IPS-18c (cell line): ENCODE data around the gene REXO4.
"Not testable (repeated sequence)": the region's sequence is repeated elsewhere in the genome, so short reads cannot be mapped to it uniquely, and the experiment has no call there.

Experiments used
- H3K4me3 ChIP-seq: 2 replicates; pipeline ENCODE4 v1.7.0; 2013; ENCODE audit warnings: low read depth, mild to moderate bottlenecking, low read length, moderate library complexity; ENCODE audit not compliant: insufficient read depth
- H3K9me3 ChIP-seq: one replicate; pipeline ENCODE4 v1.6.1; 2013; ENCODE audit warnings: mild to moderate bottlenecking, low read length, moderate library complexity; ENCODE audit not compliant: control insufficient read depth, insufficient read depth

REXO4 gene

DNA sequence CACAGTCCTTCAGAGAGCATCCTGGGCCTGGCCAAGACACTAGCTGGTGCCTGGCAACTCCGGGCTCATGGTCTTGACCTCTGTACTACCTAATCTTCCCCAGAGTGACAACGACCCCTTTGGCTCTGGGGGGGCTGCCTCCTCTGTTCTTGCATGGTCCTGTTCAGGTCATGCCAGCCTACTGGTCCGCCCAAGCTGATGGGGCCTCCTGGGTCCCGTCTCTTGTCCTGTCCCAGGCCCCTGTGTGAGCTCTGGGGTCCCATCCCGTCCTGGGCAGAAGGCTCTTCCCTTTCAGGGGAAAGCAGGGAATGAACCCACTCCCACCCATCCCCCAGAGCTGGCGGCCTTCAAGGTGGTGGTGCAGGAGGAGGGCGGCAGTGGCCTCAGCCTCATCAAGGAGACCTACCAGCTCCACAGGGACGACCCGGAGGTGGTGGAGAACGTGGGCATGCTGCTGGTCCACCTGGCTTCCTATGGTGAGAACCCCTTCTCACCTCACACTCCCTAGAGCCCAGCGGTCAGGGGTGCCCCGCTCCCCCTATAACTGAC, 13.3 kb downstream of the REXO4 start:
- no peaks in the 10 kb centered on the region for H3K9me3 ChIP-seq
- no peak overlapping the region for H3K4me3 ChIP-seq

DNA sequence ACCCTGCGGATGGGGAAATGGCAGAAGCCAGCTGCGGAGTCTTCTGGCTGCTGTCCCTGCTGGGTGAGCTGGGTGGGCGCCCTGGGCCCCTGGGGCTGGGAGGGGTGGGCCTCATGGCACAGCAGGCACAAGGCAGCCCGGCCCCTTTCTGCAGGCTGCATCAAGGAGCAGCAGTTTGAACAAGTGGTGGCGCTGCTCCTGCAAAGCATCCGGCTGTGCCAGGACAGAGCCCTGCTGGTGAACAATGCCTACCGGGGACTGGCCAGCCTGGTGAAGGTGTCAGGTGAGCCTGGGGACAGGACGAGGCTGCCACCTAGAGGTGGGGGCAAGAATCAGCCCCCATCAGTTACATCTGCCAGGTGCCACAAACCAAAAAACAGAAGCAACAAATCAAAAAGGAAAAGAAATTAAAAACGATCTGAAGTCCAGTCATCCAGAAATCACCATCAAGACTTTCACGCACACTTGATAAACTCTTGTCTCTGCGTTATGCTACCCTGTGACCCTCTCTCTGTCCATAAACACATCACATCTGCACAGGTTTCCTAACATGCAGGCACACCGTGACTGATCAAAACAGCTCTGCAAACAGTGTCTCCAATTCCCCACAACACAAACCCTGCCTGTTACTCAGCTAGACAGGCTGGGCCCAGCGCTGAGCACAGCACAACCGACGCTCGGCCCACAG, 13.9 kb downstream of the REXO4 start:
- Histone ChIP-seq H3K4me3 (no peak overlapping the region), H3K9me3 (no peaks in the 10 kb centered on the region)

DNA sequence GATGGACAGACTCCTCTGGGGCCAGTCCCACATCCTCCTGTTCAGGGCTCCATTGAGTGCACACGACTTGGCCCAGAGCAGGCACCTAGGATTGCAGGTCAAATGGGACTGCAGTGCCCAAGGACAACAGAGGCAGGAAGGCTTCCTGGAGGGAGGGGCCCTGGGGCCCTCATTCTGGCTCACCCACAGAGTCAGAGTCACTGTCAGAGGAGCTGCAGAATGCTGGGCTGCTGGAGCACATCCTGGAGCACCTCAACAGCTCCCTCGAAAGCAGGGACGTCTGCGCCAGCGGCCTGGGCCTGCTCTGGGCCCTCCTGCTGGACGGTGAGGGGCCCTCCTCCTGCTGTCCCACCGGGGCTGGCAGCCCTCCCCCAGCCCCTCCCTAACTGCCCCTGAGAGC, 15.1 kb downstream of the REXO4 start:
- no peaks in the 10 kb centered on the region for H3K9me3 ChIP-seq

DNA sequence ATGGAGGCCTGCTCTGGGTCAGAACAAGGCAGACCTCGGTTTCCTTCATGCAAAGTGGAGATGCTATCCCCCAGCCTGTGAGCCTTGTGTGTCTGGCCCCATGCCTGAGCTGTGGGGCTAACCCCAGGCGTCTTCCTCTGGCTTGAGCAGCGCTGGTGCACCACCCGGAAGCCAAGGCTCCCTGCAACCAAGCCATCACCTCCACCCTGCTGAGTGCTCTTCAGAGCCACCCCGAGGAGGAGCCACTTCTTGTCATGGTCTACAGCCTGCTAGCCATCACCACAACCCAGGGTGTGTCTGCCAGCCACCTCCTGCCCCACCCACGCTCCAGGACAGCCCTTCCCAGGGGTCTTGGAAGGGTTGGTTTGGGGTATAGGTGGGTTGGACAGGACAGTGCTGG, 16.2 kb downstream of the REXO4 start:
- no peaks in the 10 kb centered on the region for H3K9me3 ChIP-seq
- no peak overlapping the region for H3K4me3 ChIP-seq

More for the DNA sequence above, 15.1 kb downstream of the REXO4 start:
- no peak overlapping the region for H3K4me3 ChIP-seq

DNA sequence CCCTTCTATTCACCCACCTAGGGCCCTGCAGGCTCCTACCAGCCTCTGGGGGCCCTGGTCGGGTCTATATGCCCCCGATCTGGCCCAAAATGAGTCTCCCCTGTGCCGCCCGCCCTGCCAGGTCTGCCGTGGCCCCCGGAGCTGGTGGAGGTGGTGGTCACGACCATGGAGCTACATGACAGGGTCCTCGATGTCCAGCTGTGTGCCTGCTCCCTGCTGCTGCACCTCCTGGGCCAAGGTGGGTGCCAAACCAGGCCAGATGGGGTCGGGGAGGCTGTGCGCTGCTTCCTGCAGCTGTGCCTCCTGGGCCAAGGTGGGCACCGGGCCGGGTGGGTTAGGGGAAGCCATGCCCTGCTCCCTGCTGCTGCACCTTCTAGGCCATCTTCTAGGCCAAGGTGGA, 17.5 kb downstream of the REXO4 start:
- no peaks in the 10 kb centered on the region for H3K9me3 ChIP-seq
- no peak overlapping the region for H3K4me3 ChIP-seq

DNA sequence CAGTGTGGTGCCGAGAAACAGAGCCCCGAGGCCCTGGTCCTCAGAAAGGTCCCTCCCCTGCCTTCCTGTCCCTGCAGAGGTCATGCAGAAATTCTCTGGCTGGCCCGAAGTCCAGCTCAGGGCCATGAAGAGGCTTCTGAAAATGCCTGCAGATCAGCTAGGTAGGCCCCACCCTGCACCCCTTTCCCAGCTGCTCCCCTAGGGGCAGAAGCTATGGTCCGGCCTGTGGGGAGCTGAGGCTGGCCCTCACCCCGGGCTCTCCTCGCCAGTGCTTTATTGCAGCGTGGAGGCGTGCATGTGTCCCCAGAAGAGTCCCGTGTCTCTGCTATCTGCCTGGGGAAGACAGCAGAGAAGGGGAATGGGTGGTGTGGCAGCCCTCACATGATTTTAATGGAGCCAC, 19.9 kb downstream of the REXO4 start:
- H3K9me3 ChIP-seq, result no peaks in the 10 kb centered on the region
- H3K4me3 ChIP-seq, result no peak overlapping the region

DNA sequence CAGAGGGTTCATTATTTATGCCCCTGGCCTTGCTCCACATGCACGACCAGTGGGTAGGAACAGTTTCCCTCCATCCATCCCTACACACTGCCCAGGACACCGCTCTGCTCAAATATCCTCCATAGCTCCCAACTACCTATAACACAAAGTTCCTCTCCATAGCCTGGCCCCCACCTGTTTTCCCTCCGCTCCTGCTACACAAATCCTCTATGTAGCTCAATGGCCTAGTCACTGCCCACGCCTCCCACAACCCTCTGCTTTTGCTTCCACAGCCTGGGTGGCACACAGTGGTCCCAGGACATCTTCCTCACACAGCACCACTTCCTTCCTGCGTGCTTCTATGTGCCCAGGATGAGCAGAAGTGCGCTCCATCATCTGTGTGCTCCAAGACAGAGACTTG, 20.4 kb downstream of the REXO4 start:
- Histone ChIP-seq H3K4me3 (no peak overlapping the region), H3K9me3 (no peaks in the 10 kb centered on the region)

DNA sequence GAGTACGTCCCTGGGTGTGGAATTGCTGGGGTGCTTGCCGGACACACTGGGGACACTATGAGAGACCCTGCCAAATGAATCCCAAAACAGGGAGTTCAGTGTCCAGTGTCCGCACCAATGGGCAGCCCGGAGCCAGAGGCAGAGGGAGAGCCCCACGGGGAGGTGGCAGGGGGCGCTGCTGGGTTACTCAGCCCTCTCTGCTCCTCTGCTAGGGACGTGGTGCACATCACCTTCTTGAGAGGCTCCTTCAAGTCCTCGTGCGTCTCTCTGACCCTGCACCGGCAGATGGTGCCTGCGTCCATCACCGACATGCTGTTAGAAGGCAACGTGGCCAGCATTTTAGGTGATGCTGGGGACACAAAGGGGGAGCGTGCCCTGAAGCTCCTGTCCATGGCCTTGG, 20.9 kb downstream of the REXO4 start:
- Histone ChIP-seq H3K9me3 (no peaks in the 10 kb centered on the region), H3K4me3 (no peak overlapping the region)

DNA sequence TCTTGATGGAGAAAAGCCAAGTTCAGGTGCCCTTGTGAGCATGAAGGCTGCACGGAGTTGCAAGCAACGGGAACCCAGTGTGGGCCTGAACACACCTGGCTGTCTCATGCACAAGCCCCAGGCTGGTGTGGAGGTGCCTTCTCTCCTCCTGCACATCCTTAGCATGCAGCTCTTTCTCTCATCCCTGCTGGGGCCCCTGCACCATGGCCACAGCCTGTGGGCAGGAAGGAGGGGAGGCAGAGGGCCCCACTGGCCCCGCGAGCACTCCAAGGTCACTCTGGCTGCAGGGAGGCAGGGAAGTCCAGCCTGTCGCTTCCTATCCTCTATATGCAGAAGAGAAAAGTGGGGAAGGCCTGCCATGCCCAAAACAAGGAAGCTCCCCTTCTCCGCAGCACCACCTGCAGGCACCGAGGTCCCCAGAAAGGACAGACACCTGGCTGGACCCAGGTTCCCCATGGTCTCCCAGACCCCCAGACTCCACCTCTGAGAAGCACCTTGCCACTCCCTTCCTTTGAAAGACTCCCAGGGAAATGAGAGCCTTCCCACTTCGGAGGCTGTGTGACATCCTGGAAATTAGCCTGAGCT, 23.0 kb downstream of the REXO4 start:
- peaks cover 5% of the 10 kb centered on the region for H3K9me3 ChIP-seq
- no peak overlapping the region for H3K4me3 ChIP-seq

DNA sequence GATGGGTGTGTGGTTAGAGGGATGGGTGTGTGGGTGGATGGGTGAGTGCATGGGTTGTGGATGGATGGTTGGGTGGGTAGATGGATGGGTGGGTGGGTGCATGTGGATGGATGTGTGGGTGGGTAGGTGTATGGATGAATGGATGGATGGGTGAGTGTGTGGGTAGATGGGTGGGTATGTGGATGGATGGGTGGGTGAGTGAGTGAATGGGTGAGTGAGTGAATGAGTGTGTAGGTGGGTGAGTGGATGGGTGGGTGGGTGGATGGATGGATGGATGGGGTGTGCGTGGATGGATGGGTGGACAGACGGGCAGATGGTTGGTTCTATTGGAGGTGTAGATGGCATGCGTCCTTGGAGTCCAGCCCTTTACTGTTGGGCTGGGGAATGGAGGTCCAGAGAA, 24.4 kb downstream of the REXO4 start:
- Histone ChIP-seq H3K9me3 (peaks cover 5% of the 10 kb centered on the region), H3K4me3 (no peak overlapping the region)

DNA sequence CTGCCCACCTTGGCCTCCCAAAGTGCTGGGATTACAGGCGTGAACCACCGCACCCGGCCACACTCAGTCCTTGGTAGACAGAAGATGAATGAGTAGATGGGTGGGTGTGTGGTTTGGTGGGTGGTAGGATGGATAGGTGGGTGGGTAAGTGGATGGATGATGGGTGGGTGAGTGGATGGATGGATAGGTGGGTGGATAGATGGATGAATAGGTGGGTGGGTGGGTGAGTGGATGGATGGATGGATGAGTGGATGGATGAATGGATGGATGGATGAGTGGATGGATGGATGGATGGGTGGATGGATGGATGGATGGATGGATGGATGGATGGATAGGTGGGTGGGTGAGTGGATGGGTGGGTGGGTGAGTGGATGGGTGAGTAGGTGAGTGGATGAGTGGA, 25.5 kb downstream of the REXO4 start:
- not testable (repeated sequence) for H3K4me3 ChIP-seq, H3K9me3 ChIP-seq

DNA sequence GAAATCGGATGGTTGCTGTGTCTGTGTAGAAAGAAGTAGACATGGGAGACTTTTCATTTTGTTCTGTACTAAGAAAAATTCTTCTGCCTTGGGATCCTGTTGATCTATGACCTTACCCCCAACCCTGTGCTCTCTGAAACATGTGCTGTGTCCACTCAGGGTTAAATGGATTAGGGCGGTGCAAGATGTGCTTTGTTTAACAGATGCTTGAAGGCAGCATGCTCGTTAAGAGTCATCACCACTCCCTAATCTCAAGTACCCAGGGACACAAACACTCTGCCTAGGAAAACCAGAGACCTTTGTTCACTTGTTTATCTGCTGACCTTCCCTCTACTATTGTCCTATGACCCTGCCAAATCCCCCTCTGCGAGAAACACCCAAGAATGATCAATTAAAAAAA, 26.4 kb downstream of the REXO4 start:
- H3K4me3 ChIP-seq, H3K9me3 ChIP-seq: not testable (repeated sequence)

DNA sequence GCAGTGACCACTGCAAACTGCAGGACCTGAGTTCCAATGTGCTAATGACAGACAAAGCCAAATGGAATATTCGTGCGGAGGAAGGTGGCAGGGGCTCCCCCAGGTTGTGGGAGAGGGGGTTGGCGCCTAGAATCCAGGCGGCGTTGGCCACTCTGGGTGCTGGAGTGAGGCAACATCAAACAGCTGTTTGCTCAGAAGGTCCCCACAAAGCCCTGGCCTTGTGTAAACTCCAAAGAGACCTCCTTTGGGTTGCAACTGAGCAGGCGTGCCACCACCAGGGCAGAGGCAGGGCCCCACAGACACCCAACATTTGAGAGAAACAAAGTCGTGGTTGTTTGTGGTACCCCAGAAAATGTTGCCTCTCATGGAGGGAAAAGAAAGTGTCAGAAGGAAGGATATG, 27.1 kb downstream of the REXO4 start:
- no peak overlapping the region for H3K4me3 ChIP-seq
- peaks cover 5% of the 10 kb centered on the region for H3K9me3 ChIP-seq

DNA sequence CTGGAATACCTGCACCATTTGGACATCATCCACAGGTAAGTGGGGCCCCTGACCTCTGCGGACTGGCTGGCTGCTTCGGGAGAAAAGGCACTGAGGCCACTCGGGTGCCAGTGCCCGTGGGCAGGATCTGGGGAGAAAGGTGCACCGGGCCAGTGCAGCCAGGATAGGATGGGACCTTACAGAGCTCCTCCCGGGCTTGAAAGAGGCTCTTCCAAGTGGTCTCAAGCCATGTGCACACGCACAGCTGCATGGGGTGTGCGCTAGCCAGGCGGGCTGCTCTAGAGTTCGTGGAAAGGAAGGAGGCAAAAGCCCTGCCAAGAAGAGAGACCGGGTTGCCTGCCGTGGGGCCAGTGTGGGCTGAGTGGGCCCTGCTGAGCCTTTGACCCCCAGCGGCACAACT, 28.2 kb downstream of the REXO4 start:
- Histone ChIP-seq H3K4me3 (no peak overlapping the region), H3K9me3 (peaks cover 5% of the 10 kb centered on the region)

DNA sequence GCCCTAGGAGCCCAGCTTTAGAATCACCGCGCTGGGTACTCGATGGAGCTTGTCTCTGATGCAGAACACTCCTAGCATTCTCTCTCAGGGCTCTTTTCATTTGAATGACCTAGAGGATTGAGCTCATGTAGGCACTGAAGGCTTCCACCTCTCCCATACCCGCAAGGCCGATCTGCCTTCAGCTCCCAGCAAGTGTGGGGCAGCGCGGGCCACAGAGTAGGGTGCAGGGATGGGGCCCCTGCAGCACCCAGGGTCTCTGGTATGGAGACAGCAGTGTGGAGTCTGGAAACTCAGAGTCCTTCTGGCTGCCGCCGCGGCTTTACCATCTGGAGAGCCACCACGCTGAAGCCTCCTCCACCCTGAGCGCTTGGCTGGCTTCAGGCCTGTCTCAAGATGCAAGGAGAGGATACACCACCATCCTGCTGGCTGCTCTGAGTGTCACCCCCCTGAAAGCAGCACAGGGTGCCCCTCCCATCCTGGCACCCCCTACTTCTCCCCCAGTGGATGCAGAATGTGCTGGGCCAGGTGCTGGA, 28.7 kb downstream of the REXO4 start:
- H3K4me3 ChIP-seq, result no peak overlapping the region
- H3K9me3 ChIP-seq, result peaks cover 5% of the 10 kb centered on the region

DNA sequence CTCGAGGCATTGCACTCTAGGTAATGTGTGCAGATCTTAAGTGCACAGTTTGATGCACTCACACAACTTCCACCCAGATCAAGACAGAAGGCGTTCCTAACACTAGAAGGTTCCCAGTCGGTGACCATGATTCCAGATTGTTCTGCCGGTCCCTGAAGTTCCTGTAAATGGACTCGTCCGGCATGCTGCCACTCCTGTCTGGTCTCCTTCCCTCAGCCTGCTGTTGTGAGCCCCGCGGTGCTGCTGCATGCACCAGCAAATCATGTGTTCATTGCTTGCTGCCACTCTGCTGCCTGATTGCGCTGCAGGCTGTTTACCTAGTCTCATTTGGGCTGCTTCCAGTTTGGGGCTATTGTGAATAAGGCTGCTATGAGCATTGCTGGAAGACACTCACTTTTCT, 30.1 kb downstream of the REXO4 start:
- peaks cover 5% of the 10 kb centered on the region for H3K9me3 ChIP-seq

DNA sequence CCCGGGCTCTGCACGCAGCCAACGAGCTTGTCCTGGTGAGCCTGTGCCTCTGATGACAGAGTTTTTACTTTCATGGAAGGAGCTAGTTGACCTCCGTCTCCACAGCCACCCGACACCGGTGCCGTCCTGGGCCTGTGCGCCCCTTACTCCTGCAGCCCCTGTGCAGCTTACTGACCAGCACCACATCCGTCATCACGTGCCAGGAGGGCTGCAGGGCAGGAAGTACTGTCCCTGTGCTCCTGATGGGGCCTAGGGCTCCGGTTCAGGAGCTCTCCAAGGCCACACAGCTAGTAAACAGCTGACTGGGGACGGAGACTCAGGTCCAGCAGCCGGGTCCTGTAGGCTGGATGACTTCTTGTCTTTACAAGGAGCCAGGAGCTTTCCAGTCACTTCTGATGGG, 31.5 kb downstream of the REXO4 start:
- no peak overlapping the region for H3K4me3 ChIP-seq

More for the DNA sequence above, 30.1 kb downstream of the REXO4 start:
- H3K4me3 ChIP-seq, result no peak overlapping the region

DNA sequence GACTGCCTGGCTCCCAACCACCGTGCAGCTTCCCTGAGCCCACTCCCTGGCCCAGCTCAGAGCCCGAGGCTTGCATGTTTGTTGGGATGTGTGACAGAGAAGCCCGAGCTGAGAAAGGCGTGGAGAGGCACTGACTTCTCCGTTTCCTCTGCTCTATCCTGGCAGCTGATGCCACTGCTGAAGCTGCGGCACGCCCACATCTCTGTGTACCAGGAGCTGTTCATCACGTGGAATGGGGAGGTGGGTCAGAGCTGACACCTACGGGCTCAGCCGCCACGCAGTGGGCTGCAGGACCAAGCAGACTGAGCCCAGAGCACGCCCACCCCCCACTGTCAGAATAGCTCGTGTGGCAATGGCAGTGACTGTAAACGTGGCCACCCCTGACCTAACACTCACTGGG, 32.4 kb downstream of the REXO4 start:
- Histone ChIP-seq H3K9me3 (no peaks in the 10 kb centered on the region), H3K4me3 (no peak overlapping the region)

More for the DNA sequence above, 31.5 kb downstream of the REXO4 start:
- peaks cover 3% of the 10 kb centered on the region for H3K9me3 ChIP-seq
